Activated CD4-positive, CD25-positive, alpha-beta regulatory T cell treated with anti-CD3 and anti-CD28 coated beads, Interleukin-2, amount 50 U/mL, for 72 hours (primary cell): ENCODE measurements around the gene PSG4.
"Not testable (repeated sequence)": the region's sequence is repeated elsewhere in the genome, so short reads cannot be mapped to it uniquely, and the experiment has no call there.

Experiments
- DNase-seq: peaks from one replicate; pipeline ENCODE4 v3.0.0; 2021

PSG4 gene

GRCh38 chr19:43205471-43206105, at the start of gene PSG4:
Gene PSG4, minus strand, starts transcription at chr19:43205638. Its CDS starts 102 bp downstream, at chr19:43205536.
- DNase-seq: not testable (repeated sequence)

- not testable (repeated sequence) for DNase-seq
Measured at GRCh38 chr19:43251428-43251827, 46.0 kb upstream of the PSG4 start.

- DNase-seq: not testable (repeated sequence)
Measured at GRCh38 chr19:43250296-43250695, 44.9 kb upstream of the PSG4 start.

GRCh38 chr19:43248635-43249002, 43.2 kb upstream of the PSG4 start:
- DNase-seq: not testable (repeated sequence)

DNA sequence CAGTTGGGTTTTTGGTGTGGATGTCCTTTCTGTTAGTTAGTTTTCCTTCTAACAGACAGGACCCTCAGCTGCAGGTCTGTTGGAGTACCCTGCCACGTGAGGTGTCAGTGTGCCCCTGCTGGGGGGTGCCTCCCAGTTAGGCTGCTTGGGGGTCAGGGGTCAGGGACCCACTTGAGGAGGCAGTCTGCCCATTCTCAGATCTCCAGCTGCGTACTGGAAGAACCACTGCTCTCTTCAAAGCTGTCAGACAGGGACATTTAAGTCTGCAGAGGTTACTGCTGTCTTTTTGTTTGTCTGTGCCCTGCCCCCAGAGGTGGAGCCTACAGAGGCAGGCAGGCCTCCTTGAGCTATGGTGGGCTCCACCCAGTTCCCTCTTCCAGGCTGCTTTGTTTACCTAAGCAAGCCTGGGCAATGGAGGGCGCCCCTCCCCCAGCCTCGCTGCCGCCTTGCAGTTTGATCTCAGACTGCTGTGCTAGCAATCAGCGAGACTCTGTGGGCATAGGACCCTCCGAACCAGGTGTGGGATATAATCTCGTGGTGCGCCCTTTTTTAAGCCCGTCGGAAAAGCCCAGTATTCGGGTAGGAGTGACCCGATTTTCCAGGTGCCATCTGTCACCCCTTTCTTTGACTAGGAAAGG, 41.9 kb upstream of the PSG4 start:
- not testable (repeated sequence) for DNase-seq

DNA sequence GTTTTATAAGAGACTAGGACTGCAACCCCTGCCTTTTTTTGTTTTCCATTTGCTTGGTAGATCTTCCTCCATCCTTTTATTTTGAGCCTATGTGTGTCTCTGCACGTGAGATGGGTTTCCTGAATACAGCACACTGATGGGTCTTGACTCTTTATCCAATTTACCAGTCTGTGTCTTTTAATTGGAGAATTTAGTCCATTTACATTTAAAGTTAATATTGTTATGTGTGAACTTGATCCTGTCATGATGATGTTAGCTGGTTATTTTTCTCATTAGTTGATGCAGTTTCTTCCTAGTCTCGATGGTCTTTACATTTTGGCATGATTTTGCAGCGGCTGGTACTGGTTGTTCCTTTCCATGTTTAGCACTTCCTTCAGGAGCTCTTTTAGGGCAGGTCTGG, 40.4 kb upstream of the PSG4 start:
- DNase-seq: not testable (repeated sequence)

GRCh38 chr19:43242211-43242610, 36.8 kb upstream of the PSG4 start:
- DNase-seq: not testable (repeated sequence)

DNA sequence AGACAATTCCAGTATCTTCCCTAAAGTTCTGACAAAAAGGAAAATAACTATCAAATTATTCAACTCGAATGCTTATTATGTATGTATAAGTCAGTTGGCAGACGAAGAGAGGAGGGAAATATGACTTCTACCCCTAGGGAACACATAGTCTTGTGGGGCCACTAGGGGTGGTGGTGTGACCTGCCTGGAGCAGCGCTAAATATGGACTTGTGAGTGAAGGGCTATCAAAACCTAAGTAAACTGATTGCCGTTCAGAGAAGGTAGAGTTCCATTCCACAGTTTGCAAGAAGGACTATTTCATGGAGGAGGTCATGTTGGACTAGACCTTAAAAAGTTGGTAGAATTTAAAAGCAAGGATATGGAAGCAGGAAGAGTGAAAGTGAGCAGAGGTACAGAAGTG, 32.8 kb upstream of the PSG4 start:
- not testable (repeated sequence) for DNase-seq

DNA sequence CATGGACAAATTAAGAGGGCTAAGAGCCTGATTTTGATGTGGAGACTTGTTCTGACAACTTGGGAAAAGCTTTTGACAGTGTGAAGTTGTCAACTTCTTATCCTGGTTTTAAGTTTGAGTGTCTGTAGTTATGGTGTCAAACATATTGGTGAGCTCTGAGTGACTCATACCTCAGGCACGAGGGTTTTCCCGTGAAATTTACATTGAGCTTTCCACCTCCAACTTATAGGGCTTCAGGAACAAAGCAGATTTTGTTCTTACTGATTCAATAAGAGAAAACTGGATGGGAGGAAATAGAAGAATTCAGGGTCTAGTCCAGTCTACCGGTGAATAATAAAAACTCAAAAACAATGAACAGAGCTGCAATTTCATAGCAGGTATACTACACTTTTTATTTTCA, 30.2 kb upstream of the PSG4 start:
- DNase-seq: not testable (repeated sequence)

GRCh38 chr19:43229315-43229714, 23.9 kb upstream of the PSG4 start:
- DNase-seq: no peak

GRCh38 chr19:43228730-43229129, 23.3 kb upstream of the PSG4 start:
- DNase-seq: not testable (repeated sequence)

GRCh38 chr19:43226986-43227385, 21.5 kb upstream of the PSG4 start:
- not testable (repeated sequence) for DNase-seq

GRCh38 chr19:43224855-43225253, 19.4 kb upstream of the PSG4 start:
- DNase-seq: no peak

DNA sequence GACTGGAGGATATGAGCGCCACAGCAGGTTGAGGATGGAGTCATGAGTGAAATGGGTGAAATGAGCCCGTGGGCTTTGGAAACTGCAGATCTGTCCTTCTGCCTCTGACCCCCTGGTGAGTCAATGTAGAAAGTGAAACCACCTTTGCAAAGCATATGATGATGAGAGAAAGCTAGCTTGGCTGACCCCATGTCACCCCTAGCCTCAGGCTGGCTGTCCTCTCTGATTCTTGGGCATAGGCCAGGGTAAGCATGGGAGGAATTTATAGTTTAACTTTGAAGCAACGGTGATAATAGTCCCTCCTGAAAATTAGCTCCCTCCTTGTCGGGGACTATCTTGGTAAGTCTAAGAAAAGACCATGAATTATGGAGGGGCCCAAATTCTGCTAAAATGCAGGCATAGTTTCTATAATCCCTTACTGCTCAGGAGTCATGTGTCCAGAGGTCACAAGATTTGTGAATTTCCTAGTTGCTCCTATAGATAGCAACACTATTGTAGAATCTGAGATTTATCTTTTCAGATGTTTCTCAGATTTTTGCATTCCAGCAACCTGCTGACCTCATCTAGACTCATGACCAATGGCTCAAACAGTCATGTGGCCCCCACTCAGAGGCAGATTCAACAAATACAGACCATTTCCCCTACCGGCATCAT, 18.9 kb upstream of the PSG4 start:
- not testable (repeated sequence) for DNase-seq

DNA sequence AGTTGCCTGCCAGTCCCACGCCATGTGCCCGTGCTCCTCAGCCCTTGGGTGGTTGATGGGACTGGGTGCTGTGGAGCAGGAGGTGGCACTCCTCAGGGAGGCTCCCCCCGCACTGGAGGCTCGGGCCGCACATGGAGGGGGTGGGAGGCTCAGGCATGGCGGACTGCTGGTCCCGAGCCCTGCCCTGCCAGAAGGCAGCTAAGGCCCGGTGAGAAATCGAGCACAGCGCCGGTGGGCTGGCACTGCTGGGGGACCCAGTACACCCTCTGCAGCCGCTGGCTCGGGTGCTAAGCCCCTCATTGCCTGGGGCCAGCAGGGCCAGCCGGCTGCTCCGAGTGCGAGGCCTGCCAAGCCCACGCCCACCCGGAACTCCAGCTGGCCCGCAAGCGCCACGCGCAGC, 16.5 kb upstream of the PSG4 start:
- DNase-seq: not testable (repeated sequence)

DNA sequence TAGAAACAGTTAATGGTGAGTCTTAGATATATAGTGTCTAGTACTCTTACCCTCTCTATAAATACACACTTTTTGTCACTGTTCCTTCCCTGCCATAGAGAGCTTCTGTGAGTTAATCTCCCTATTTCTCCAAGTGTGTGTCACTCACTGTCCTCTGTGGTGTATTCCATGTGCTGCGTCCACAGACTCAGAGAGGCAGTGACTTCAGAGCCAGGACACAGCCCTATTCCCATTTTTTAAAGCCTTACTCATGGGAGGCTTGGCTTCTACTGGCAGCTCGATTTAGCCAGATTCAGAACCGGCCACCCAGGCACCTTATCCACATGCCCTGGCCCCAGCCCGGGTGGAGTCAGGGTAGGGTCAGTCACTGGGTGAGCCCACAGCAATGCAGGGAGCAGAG, 13.7 kb upstream of the PSG4 start:
- DNase-seq: not testable (repeated sequence)

DNA sequence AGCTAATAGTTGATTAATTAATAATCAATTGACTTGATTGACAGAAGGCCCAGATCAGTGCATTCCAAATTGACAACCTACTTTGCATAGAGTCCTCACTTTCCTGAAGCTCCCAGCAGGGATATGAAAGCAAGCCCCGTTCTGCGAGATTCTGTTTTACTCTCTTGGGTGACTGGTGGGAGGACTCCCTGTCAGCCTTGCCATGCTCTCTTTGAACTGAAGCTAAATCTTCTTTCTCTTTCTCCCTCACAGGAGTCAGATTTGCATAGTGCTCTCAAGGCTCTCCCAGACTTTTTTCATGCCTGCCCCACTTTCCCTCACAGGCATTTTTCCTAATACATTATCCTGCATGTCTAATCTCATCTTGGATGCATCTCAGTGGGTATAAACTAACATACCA, 10.4 kb upstream of the PSG4 start:
- not testable (repeated sequence) for DNase-seq

DNA sequence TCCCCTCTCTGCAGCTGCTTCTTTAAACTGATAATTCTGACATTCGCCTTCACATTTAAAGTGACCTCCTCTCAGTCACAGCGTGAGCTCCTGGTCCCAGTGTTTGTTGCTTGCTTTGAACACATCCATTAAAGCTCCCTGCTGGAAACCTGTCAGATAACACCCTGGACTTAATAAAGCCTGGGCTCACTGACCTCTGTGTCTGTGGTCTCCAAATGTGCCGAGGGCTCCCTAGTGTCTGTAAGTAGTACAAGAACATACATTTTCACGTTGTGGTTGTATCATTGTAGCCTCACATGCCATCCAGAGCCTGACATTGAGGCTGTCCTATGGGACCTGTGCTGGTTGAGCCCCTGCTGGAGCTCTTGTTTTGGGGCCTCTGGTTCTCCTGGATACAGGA, 2.6 kb upstream of the PSG4 start:
- no peak for DNase-seq

DNA sequence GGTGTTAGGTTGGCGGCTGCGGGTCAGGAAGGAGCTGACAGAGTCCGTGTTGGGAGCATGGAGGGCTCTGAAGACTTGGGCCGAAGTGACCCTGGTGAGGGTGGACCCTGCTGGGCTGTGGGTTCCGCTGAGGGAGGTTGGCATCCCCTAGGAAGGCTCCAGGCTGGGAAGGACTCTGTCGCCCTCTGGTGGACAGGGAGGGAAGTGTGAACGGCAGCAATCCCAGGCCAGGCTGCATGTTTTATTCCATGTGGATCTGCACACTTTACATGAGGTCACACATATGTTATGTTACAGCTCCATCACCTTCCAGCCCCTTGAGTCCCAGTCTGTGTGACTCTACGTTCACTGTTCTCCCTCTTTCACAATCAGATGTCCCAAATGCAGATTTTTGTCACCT, 1.7 kb upstream of the PSG4 start:
- not testable (repeated sequence) for DNase-seq

GRCh38 chr19:43203611-43204010, 1.8 kb downstream of the PSG4 start:
- DNase-seq: not testable (repeated sequence)

DNA sequence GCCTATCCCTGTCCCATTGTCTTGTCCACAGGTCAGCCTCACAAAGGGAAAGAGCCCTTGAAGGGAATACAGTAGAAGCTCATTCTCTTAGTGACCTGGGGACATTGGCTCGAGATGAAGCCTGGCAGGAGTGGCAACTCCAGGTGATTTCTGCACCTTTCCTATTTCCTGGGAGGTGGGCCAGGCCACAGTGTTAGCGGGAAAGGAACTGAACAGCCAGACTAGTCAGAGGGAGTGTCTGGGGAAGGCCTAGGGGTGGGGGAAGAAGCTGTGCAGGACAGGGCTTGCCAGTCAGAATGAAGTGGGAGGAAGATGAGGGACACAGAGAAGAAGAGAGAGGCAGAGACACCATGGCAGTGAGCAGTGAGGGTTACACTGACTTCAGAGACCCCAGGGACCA, 3.5 kb downstream of the PSG4 start:
- DNase-seq: not testable (repeated sequence)

DNA sequence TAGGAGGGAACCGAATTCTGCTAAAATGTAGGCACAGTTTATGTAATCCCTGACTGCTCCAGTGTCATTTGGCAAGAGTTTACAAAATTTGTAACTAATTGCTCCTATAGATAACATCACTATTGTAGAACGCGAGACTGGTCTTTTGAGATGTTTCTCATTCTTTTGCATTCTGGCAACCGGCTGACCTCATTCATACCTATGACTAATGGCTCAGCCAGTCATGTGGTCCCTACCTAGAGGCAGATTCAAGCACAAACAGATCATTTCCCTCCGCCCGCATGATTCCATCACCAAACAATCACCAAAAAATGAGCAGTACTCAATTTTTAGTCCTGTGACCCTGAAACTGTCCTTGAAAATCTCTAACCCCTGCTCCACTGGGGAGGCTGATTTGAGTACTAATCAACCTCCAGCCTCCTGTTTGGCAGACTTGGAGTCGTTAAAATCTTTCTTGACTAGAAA, 4.1 kb downstream of the PSG4 start:
- DNase-seq: not testable (repeated sequence)

DNA sequence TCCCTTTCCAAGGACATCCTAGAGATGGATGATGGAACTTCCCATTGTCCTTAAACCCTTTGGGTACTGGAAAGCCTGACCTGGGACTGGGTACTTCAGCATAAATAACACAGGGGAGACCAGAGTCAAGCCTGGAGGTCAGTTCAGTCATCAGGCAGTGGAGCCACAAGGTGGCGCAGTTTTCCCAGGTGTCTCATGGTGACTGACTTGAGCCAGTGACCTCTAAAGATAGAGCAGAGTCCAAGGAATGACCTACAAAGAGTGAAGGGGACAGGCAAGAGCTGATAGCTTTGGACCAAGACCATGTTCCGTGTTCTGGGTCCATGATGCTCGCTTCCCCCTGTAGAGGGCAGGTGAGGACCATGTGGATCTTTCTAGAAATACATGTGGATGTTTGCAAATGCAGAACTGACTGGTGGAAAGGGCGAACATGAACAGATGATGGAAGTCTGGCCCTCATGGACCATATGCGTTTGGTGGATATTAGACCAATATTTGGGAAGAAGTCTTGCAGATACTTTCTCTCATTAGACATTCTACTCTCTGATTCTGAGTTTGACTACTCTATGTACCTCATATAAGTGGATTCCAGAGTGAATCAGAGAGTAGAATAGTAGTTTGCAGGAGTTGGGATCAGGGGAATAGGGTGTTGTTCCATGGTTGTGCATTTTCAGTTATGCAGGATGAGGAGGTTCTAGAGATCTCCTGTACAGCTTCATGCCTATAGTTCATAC, 6.6 kb downstream of the PSG4 start:
- DNase-seq: not testable (repeated sequence)
